ENCODE data around the gene TTC32. TPM values are rescaled to one million over a fixed set of nuclear protein-coding genes. Genes with fewer than 3 reads are reported as not detected.
"Not testable (repeated sequence)": the region's sequence is repeated elsewhere in the genome, so short reads cannot be mapped to it uniquely, and the experiment has no call there.

Gene TTC32
- total RNA-seq, 4 donors from 2014 or later, result 10.8 to 42.6 (median 17.7) TPM

GRCh38 chr2:19942199-19942598, 40.4 kb upstream of the TTC32 start:
- no peaks in the 10 kb centered on the region for H3K27me3 ChIP-seq
- H3K36me3 ChIP-seq, result peaks cover 14% of the 10 kb centered on the region
- H3K9me3 ChIP-seq, result no peaks in the 10 kb centered on the region
- no peak overlapping the region for H3K27ac ChIP-seq
- DNase-seq (ENCODE audit: low spot score in 2 of 2), result no peak
- no peak for TF ChIP-seq EP300 (IDR thresholded peaks at IDR 0.05)
- no peak for TF ChIP-seq CTCF (IDR thresholded peaks at IDR 0.05)
- TF ChIP-seq POLR2A (IDR thresholded peaks at IDR 0.05), result no peak
- TF ChIP-seq POLR2AphosphoS5 (IDR thresholded peaks at IDR 0.05), result no peak
- no peak overlapping the region for H3K4me3 ChIP-seq
- H3K4me1 ChIP-seq, result no peaks in the 10 kb centered on the region

GRCh38 chr2:19937004-19937403, 35.2 kb upstream of the TTC32 start:
- H3K27ac ChIP-seq, result no peak overlapping the region
- 93% methylated on average over 4 of the region's 4 CpGs for WGBS
- H3K27me3 ChIP-seq, result no peaks in the 10 kb centered on the region
- no peak overlapping the region for H3K4me3 ChIP-seq
- no peaks in the 10 kb centered on the region for H3K9me3 ChIP-seq
- no peaks in the 10 kb centered on the region for H3K4me1 ChIP-seq
- DNase-seq (ENCODE audit: low spot score in 2 of 2), result no peak
- H3K36me3 ChIP-seq, result peaks cover 32% of the 10 kb centered on the region
- TF ChIP-seq POLR2A (IDR thresholded peaks at IDR 0.05) (no peak), POLR2AphosphoS5 (IDR thresholded peaks at IDR 0.05) (no peak), EP300 (IDR thresholded peaks at IDR 0.05) (no peak), CTCF (IDR thresholded peaks at IDR 0.05) (no peak)

- 89% methylated on average over 2 of the region's 2 CpGs for WGBS
- no peak for TF ChIP-seq EP300 (IDR thresholded peaks at IDR 0.05)
- no peaks in the 10 kb centered on the region for H3K9me3 ChIP-seq
- H3K36me3 ChIP-seq, result peaks cover 33% of the 10 kb centered on the region
- no peaks in the 10 kb centered on the region for H3K4me1 ChIP-seq
- no peaks in the 10 kb centered on the region for H3K27me3 ChIP-seq
- no peak for DNase-seq (ENCODE audit: low spot score in 2 of 2)
- H3K27ac ChIP-seq, result no peak overlapping the region
- no peak overlapping the region for H3K4me3 ChIP-seq
Observed at GRCh38 chr2:19936203-19936602, 34.4 kb upstream of the TTC32 start.

- Histone ChIP-seq H3K4me3 (no peak overlapping the region), H3K9me3 (peaks cover 1% of the 10 kb centered on the region), H3K27ac (no peak overlapping the region), H3K36me3 (peaks cover 55% of the 10 kb centered on the region), H3K27me3 (no peaks in the 10 kb centered on the region), H3K4me1 (no peaks in the 10 kb centered on the region)
- 64% methylated on average over 5 of the region's 5 CpGs for WGBS
- DNase-seq (ENCODE audit: low spot score in 2 of 2), result no peak
- TF ChIP-seq POLR2AphosphoS5 (IDR thresholded peaks at IDR 0.05) (no peak), EP300 (IDR thresholded peaks at IDR 0.05) (no peak), CTCF (IDR thresholded peaks at IDR 0.05) (no peak), POLR2A (IDR thresholded peaks at IDR 0.05) (no peak)
Observed at GRCh38 chr2:19933351-19933981, 31.7 kb upstream of the TTC32 start.

- H3K4me1 ChIP-seq, result no peaks in the 10 kb centered on the region
- no peaks in the 10 kb centered on the region for H3K27me3 ChIP-seq
- no peak for TF ChIP-seq POLR2AphosphoS5 (IDR thresholded peaks at IDR 0.05)
- no peak for TF ChIP-seq EP300 (IDR thresholded peaks at IDR 0.05)
- no peak for TF ChIP-seq CTCF (IDR thresholded peaks at IDR 0.05)
- no peak for TF ChIP-seq POLR2A (IDR thresholded peaks at IDR 0.05)
- H3K9me3 ChIP-seq, result peaks cover 6% of the 10 kb centered on the region
- no peak overlapping the region for H3K27ac ChIP-seq
- no peak for DNase-seq (ENCODE audit: low spot score in 2 of 2)
- WGBS, result 89% methylated on average over 2 of the region's 2 CpGs
- peaks cover 56% of the 10 kb centered on the region for H3K36me3 ChIP-seq
- H3K4me3 ChIP-seq, result no peak overlapping the region
Observed at GRCh38 chr2:19932928-19933327, 31.1 kb upstream of the TTC32 start.

GRCh38 chr2:19929226-19929625, 27.4 kb upstream of the TTC32 start:
- peaks cover 37% of the 10 kb centered on the region for H3K36me3 ChIP-seq
- no peak overlapping the region for H3K4me3 ChIP-seq
- H3K4me1 ChIP-seq, result no peaks in the 10 kb centered on the region
- no peaks in the 10 kb centered on the region for H3K27me3 ChIP-seq
- DNase-seq (ENCODE audit: low spot score in 2 of 2), result no peak
- TF ChIP-seq POLR2A (IDR thresholded peaks at IDR 0.05), result no peak
- no peak for TF ChIP-seq POLR2AphosphoS5 (IDR thresholded peaks at IDR 0.05)
- no peak for TF ChIP-seq EP300 (IDR thresholded peaks at IDR 0.05)
- TF ChIP-seq CTCF (IDR thresholded peaks at IDR 0.05), result no peak
- no peak overlapping the region for H3K27ac ChIP-seq
- peaks cover 14% of the 10 kb centered on the region for H3K9me3 ChIP-seq

GRCh38 chr2:19927816-19928215, 26.0 kb upstream of the TTC32 start:
- WGBS, result 91% methylated on average over 1 of the region's 1 CpG
- not testable (repeated sequence) for H3K4me1 ChIP-seq; H3K4me3 ChIP-seq; DNase-seq (ENCODE audit: low spot score in 2 of 2); H3K27ac ChIP-seq; H3K27me3 ChIP-seq
- H3K36me3 ChIP-seq, result peaks cover 47% of the 10 kb centered on the region
- peaks cover 14% of the 10 kb centered on the region for H3K9me3 ChIP-seq

GRCh38 chr2:19924526-19924925, 22.7 kb upstream of the TTC32 start:
- not testable (repeated sequence) for H3K27me3 ChIP-seq; H3K27ac ChIP-seq; H3K4me1 ChIP-seq; H3K4me3 ChIP-seq; DNase-seq (ENCODE audit: low spot score in 2 of 2)
- WGBS, result 80% methylated on average over 4 of the region's 4 CpGs
- peaks cover 14% of the 10 kb centered on the region for H3K9me3 ChIP-seq
- peaks cover 34% of the 10 kb centered on the region for H3K36me3 ChIP-seq

Measured in suprapubic skin (tissue), 4 donors.